CD14-positive monocyte (primary cell): ENCODE measurements around the gene CNP. TPM values are rescaled to one million over a fixed set of nuclear protein-coding genes. Genes with fewer than 3 reads are reported as not detected.

Source experiments
- DNase-seq, 3 donors: peaks; one replicate each; pipeline ENCODE4 v3.0.0-alpha.2; 2011 to 2022
- H2AFZ ChIP-seq: 2 replicates; pipeline ENCODE4 v1.6.0; 2012; ENCODE audit warnings: mild to moderate bottlenecking, low read depth, low read length, inconsistent platforms; ENCODE audit not compliant: insufficient read depth, poor library complexity, severe bottlenecking
- H3K27ac ChIP-seq, 2 donors: 1 replicate in 1 of 2; 2 replicates in 1 of 2; pipeline ENCODE4 v1.5.1; 2012 to 2013; ENCODE audit warnings: low read length in 2 of 2, control low read depth in 1 of 2, inconsistent platforms in 1 of 2, low read depth in 1 of 2, mild to moderate bottlenecking in 1 of 2
- H3K27me3 ChIP-seq, 2 donors: one replicate each; pipeline versions ENCODE4 v1.6.0 to v1.6.1; 2011 to 2013; ENCODE audit warnings: low read length in 2 of 2; ENCODE audit not compliant: control insufficient read depth in 2 of 2, insufficient read depth in 2 of 2
- H3K36me3 ChIP-seq, 2 donors: replicated peaks in 1 of 2; 1 replicate in 1 of 2; 2 replicates in 1 of 2; pipeline versions ENCODE4 v1.5.1 to v1.6.1; 2012 to 2013; ENCODE audit warnings: low read length in 2 of 2, control low read depth in 1 of 2, inconsistent platforms in 1 of 2, mild to moderate bottlenecking in 1 of 2; ENCODE audit not compliant: insufficient read depth in 2 of 2, control insufficient read depth in 1 of 2
- H3K4me1 ChIP-seq, 2 donors: 1 replicate in 1 of 2; 2 replicates in 1 of 2; pipeline versions ENCODE4 v1.5.1 to v1.6.1; 2012 to 2013; ENCODE audit warnings: low read length in 2 of 2, control low read depth in 1 of 2, inconsistent platforms in 1 of 2, mild to moderate bottlenecking in 1 of 2, moderate library complexity in 1 of 2; ENCODE audit not compliant: insufficient read depth in 2 of 2, control insufficient read depth in 1 of 2
- H3K4me2 ChIP-seq: replicated peaks from 2 replicates; pipeline ENCODE3; 2012; ENCODE audit warnings: low read length, moderate library complexity, mild to moderate bottlenecking; ENCODE audit not compliant: poor library complexity, severe bottlenecking; ENCODE audit errors: extremely low read depth
- H3K4me3 ChIP-seq, 3 experiments: fragments of 200-600 bp in 1 of 3; sonication (generic) in 1 of 3; replicated peaks in 1 of 3; 1 replicate in 2 of 3; 2 replicates in 1 of 3; pipeline ENCODE4 v1.5.1; 2011 to 2013; ENCODE audit warnings: low read length in 3 of 3, mild to moderate bottlenecking in 3 of 3, control low read depth in 2 of 3, low read depth in 2 of 3, inconsistent platforms in 1 of 3, moderate library complexity in 1 of 3
- H3K79me2 ChIP-seq: 2 replicates; pipeline ENCODE4 v1.6.0; 2012; ENCODE audit warnings: mild to moderate bottlenecking, control low read depth, inconsistent platforms, low read length, moderate library complexity; ENCODE audit not compliant: insufficient read depth
- H3K9ac ChIP-seq: 2 replicates; pipeline ENCODE4 v1.6.0; 2017; ENCODE audit warnings: low read length, mild to moderate bottlenecking; ENCODE audit not compliant: insufficient read depth, poor library complexity, severe bottlenecking
- H3K9me3 ChIP-seq, 2 donors: replicated peaks in 1 of 2; 1 replicate in 1 of 2; 2 replicates in 1 of 2; pipeline versions ENCODE4 v1.5.1 to v1.6.1; 2012 to 2013; ENCODE audit warnings: low read length in 2 of 2, control low read depth in 1 of 2; ENCODE audit not compliant: control insufficient read depth in 1 of 2, insufficient read depth in 1 of 2
- H4K20me1 ChIP-seq: 2 replicates; pipeline ENCODE4 v1.6.0; 2012; ENCODE audit warnings: mild to moderate bottlenecking, low read length, control low read depth, moderate library complexity; ENCODE audit not compliant: insufficient read depth
- H3K27ac Mint-ChIP-seq, 7 donors: one replicate each; pipeline ENCODE4 v1.8.0; 2020; ENCODE audit warnings: mild to moderate bottlenecking in 7 of 7, mixed read lengths in 7 of 7, moderate library complexity in 6 of 7, inconsistent platforms in 2 of 7
- H3K27me3 Mint-ChIP-seq, 3 donors: one replicate each; pipeline ENCODE4 v1.8.0; 2021 to 2022; ENCODE audit warnings: low read depth in 3 of 3, mild to moderate bottlenecking in 3 of 3, mixed read lengths in 3 of 3, moderate library complexity in 3 of 3, inconsistent platforms in 1 of 3
- H3K36me3 Mint-ChIP-seq, 2 donors: one replicate each; pipeline ENCODE4 v1.8.0; 2020; ENCODE audit warnings: mixed read lengths in 2 of 2, inconsistent platforms in 1 of 2, mild to moderate bottlenecking in 1 of 2
- H3K4me1 Mint-ChIP-seq: one replicate; pipeline ENCODE4 v1.8.0; 2020; ENCODE audit warnings: mild to moderate bottlenecking, mixed read lengths
- H3K4me3 Mint-ChIP-seq, 2 donors: one replicate each; pipeline ENCODE4 v1.8.0; 2020; ENCODE audit warnings: mild to moderate bottlenecking in 2 of 2, mixed read lengths in 2 of 2, moderate library complexity in 1 of 2
- H3K9me3 Mint-ChIP-seq, 7 donors: one replicate each; pipeline ENCODE4 v1.8.0; 2020 to 2022; ENCODE audit warnings: mixed read lengths in 7 of 7, mild to moderate bottlenecking in 6 of 7, moderate library complexity in 6 of 7, inconsistent platforms in 2 of 7
- WGBS: methylation state at CpG from one replicate; pipeline ENCODE4 v1.1.5; 2013; ENCODE audit warnings: missing lambda C conversion rate; ENCODE audit not compliant: insufficient coverage; 5-methylcytosine and 5-hydroxymethylcytosine counted together
- intact Hi-C, 2 donors: fragments of 100-400 bp; cut with micrococcal nuclease; formaldehyde crosslinking; loops; one replicate each; pipeline versions ENCODE4 v1.15.0 to v1.15.1; 2023
- polyA plus RNA-seq, 3 donors: library from polyadenylated mRNA; depleted of rRNA in 1 of 3; unstranded in 2 of 3; stranded (reverse) in 1 of 3; fragments of 300-500 nt in 2 of 3; fragments of >200 nt in 1 of 3; fragmentation: Illumina TruSeq in 2 of 3; gene quantifications; 1 replicate in 2 of 3; 2 replicates in 1 of 3; pipeline ENCODE4 v1.2.3, GENCODE V29; 2012 to 2021
- TF ChIP-seq, protein P1 (sequence below): fragments of 200-600 bp; IDR thresholded peaks from one replicate; pipeline ENCODE4 v1.8.0; 2022; ENCODE audit warnings: antibody characterized with exemption, mild to moderate bottlenecking

Gene CNP
- polyA plus RNA-seq, 3 donors = 19.0 to 50.2 (median 47.0) TPM

DNA sequence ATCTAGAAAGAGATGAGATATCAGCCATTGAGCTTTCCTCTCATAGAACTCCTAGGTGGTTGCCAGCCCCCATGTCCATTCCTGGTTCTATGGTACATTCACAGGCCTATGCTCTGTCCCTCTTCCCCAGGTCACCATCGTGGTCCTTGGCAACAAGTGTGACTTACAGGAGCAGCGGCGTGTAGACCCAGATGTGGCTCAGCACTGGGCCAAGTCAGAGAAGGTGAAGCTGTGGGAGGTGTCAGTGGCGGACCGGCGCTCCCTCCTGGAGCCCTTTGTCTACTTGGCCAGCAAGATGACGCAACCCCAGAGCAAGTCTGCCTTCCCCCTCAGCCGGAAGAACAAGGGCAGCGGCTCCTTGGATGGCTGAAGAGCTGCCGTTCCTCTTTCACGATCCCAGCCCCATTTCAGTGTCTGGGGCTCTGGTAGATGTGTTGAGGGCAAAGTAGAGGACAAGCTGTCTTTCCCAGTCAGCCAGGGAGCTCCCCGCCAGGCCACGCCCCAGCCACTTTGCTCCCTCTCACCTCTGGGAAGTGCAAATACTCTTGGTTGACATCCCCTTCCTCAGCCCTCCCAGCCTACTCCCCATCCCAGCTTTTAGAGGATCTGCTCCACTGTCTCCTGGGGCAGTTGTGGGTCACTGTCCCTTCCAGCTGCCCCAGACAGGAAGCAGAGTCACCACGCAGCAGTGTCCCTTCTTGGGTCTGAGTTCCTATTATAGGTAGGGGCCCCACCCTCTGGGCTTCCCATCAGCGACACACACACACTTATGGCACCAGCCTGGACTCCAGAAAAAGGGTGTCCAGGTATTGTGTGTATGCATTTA lies 57.1 kb downstream of the CNP start:
- TF ChIP-seq, protein P1, sequence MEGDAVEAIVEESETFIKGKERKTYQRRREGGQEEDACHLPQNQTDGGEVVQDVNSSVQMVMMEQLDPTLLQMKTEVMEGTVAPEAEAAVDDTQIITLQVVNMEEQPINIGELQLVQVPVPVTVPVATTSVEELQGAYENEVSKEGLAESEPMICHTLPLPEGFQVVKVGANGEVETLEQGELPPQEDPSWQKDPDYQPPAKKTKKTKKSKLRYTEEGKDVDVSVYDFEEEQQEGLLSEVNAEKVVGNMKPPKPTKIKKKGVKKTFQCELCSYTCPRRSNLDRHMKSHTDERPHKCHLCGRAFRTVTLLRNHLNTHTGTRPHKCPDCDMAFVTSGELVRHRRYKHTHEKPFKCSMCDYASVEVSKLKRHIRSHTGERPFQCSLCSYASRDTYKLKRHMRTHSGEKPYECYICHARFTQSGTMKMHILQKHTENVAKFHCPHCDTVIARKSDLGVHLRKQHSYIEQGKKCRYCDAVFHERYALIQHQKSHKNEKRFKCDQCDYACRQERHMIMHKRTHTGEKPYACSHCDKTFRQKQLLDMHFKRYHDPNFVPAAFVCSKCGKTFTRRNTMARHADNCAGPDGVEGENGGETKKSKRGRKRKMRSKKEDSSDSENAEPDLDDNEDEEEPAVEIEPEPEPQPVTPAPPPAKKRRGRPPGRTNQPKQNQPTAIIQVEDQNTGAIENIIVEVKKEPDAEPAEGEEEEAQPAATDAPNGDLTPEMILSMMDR = no peak
- no peaks in the 10 kb centered on the region for H4K20me1 ChIP-seq
- peak overlapping the region; percentile 89 to 96 for H3K27ac ChIP-seq
- peak; percentile 87 to 90 (median 89) for DNase-seq
- peaks cover 42% of the 10 kb centered on the region for H3K79me2 ChIP-seq
- Mint-ChIP-seq H3K27me3 (peaks cover 0 to 4% (median 2%) of the 10 kb centered on the region in 3 donors), H3K27ac (peak overlapping the region; percentile 93 to 99 (median 98)), H3K36me3 (peaks cover 27 to 36% of the 10 kb centered on the region in 2 donors), H3K4me1 (peaks cover 79% of the 10 kb centered on the region), H3K9me3 (peaks cover 0 to 3% (median 0%) of the 10 kb centered on the region in 7 donors), H3K4me3 (peak overlapping the region; percentile 65 to 82)
- H3K4me2 ChIP-seq = peak overlapping the region; percentile 50
- H3K27me3 ChIP-seq = no peaks in the 10 kb centered on the region
- H3K9me3 ChIP-seq = no peaks in the 10 kb centered on the region
- intact Hi-C loops = loop anchor here in 1 of 2 donors (2.0 to 10.0 kb wide), 2 partner anchors 93 to 161 kb away; partner anchors contain the start of genes HCRT and KCNH4
- peaks cover 75 to 90% of the 10 kb centered on the region in 2 donors for H3K4me1 ChIP-seq
- peak overlapping the region; percentile 63 for H2AFZ ChIP-seq
- 14% methylated on average over 9 of the region's 15 CpGs for WGBS
- H3K9ac ChIP-seq = peak overlapping the region; percentile 63
- H3K36me3 ChIP-seq = peaks cover 12 to 21% of the 10 kb centered on the region in 2 donors
- peak overlapping the region in 2 of 3 experiments; percentile 6 to 62 for H3K4me3 ChIP-seq

DNA sequence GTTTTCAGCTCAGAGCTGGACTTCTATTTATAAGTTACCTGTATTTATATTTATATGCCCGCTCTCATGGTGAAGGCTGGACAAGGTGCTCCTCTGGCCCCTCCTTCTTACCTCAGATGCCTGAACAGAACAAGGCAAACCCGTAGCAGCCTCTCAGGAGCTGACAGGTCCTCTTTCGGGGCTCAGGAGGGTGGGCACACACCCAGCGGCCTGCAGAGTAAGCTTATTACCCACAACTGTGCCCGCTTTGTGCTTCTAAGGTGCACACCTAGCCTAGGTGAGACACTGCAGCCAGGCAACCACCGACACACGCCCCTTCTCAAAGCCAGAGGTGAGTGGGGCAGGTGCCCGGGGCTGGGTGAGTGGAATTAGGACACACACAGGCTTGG lies 58.6 kb downstream of the CNP start:
- Histone ChIP-seq H3K4me3 (peak overlapping the region in 1 of 3 experiments; percentile 62), H2AFZ (peak overlapping the region; percentile 44), H3K27ac (peak overlapping the region; percentile 89 to 96), H3K27me3 (no peaks in the 10 kb centered on the region), H3K36me3 (peaks cover 12 to 21% of the 10 kb centered on the region in 2 donors), H3K79me2 (peaks cover 33% of the 10 kb centered on the region), H4K20me1 (no peaks in the 10 kb centered on the region), H3K9me3 (no peaks in the 10 kb centered on the region), H3K9ac (peak overlapping the region; percentile 63), H3K4me1 (peaks cover 72 to 83% of the 10 kb centered on the region in 2 donors), H3K4me2 (peak overlapping the region; percentile 50)
- WGBS = 64% methylated on average over 4 of the region's 8 CpGs
- H3K9me3 Mint-ChIP-seq = peaks cover 0 to 6% (median 0%) of the 10 kb centered on the region in 7 donors
- TF ChIP-seq, protein P1 = peak; percentile 27
- peaks cover 75% of the 10 kb centered on the region for H3K4me1 Mint-ChIP-seq
- H3K4me3 Mint-ChIP-seq = peak overlapping the region; percentile 15 to 58
- intact Hi-C loops = loop anchor here (2.0 to 10.0 kb wide), 5 partner anchors 37 to 160 kb away; partner anchors contain the start of genes HCRT (in 1 of the 2) and KCNH4 (in 1 of the 2)
- H3K27ac Mint-ChIP-seq = peak overlapping the region; percentile 93 to 99 (median 98)
- H3K27me3 Mint-ChIP-seq = peaks cover 0 to 4% (median 2%) of the 10 kb centered on the region in 3 donors
- DNase-seq = no peak
- peaks cover 27 to 36% of the 10 kb centered on the region in 2 donors for H3K36me3 Mint-ChIP-seq
